Measurements from ENCODE around the gene NLRP7.
"Not testable (repeated sequence)": the region's sequence is repeated elsewhere in the genome, so short reads cannot be mapped to it uniquely, and the experiment has no call there.

NLRP7 gene

GRCh38 chr19:54906819-54907218 is 40.5 kb downstream of the NLRP7 start:
- no peak for TF ChIP-seq CTCF (IDR thresholded peaks at IDR 0.05; ENCODE audit: control insufficient read depth, insufficient read depth, low read depth, low read length, missing control alignments)
- no peak for DNase-seq (ENCODE audit: low read depth)
- no peak overlapping the region for H3K4me3 ChIP-seq (ENCODE audit: control insufficient read depth, low read depth, low read length)

GRCh38 chr19:54905803-54906511 is 41.4 kb downstream of the NLRP7 start, which contains the start of gene NCR1:
Gene NCR1 (plus strand): TSS chr19:54906148. CDS start chr19:54906188, 40 bp downstream.
- no peak within 1 kb of the TSS for H3K4me3 ChIP-seq (ENCODE audit: control insufficient read depth, low read depth, low read length)
- TF ChIP-seq CTCF (IDR thresholded peaks at IDR 0.05; ENCODE audit: control insufficient read depth, insufficient read depth, low read depth, low read length, missing control alignments) = no peak
- DNase-seq (ENCODE audit: low read depth) = no peak

GRCh38 chr19:54905421-54905802 is 41.9 kb downstream of the NLRP7 start:
- no peak for DNase-seq (ENCODE audit: low read depth)
- H3K4me3 ChIP-seq (ENCODE audit: control insufficient read depth, low read depth, low read length) = no peak overlapping the region
- no peak for TF ChIP-seq CTCF (IDR thresholded peaks at IDR 0.05; ENCODE audit: control insufficient read depth, insufficient read depth, low read depth, low read length, missing control alignments)

- not testable (repeated sequence) for DNase-seq (ENCODE audit: low read depth)
Measured at GRCh38 chr19:54904261-54904660, 43.1 kb downstream of the NLRP7 start.

GRCh38 chr19:54903303-54903702 is 44.0 kb downstream of the NLRP7 start:
- no peak overlapping the region for H3K4me3 ChIP-seq (ENCODE audit: control insufficient read depth, low read depth, low read length)
- DNase-seq (ENCODE audit: low read depth) = no peak
- no peak for TF ChIP-seq CTCF (IDR thresholded peaks at IDR 0.05; ENCODE audit: control insufficient read depth, insufficient read depth, low read depth, low read length, missing control alignments)

More at GRCh38 chr19:54904261-54904660, 43.1 kb downstream of the NLRP7 start:
- not testable (repeated sequence) for H3K4me3 ChIP-seq (ENCODE audit: control insufficient read depth, low read depth, low read length)

GRCh38 chr19:54902061-54902460 is 45.3 kb downstream of the NLRP7 start:
- no peak for DNase-seq (ENCODE audit: low read depth)
- no peak overlapping the region for H3K4me3 ChIP-seq (ENCODE audit: control insufficient read depth, low read depth, low read length)
- TF ChIP-seq CTCF (IDR thresholded peaks at IDR 0.05; ENCODE audit: control insufficient read depth, insufficient read depth, low read depth, low read length, missing control alignments) = no peak

GRCh38 chr19:54901153-54901552 is 46.2 kb downstream of the NLRP7 start:
- H3K4me3 ChIP-seq (ENCODE audit: control insufficient read depth, low read depth, low read length); DNase-seq (ENCODE audit: low read depth): not testable (repeated sequence)

GRCh38 chr19:54899646-54900045 is 47.7 kb downstream of the NLRP7 start:
- not testable (repeated sequence) for DNase-seq (ENCODE audit: low read depth); H3K4me3 ChIP-seq (ENCODE audit: control insufficient read depth, low read depth, low read length)

- DNase-seq (ENCODE audit: low read depth); H3K4me3 ChIP-seq (ENCODE audit: control insufficient read depth, low read depth, low read length): not testable (repeated sequence)
Measured at GRCh38 chr19:54898685-54899084, 48.6 kb downstream of the NLRP7 start.
